ENCODE data around the gene CDYL2.
"Not testable (repeated sequence)": the region's sequence is repeated elsewhere in the genome, so short reads cannot be mapped to it uniquely, and the experiment has no call there.

CDYL2 gene

DNA sequence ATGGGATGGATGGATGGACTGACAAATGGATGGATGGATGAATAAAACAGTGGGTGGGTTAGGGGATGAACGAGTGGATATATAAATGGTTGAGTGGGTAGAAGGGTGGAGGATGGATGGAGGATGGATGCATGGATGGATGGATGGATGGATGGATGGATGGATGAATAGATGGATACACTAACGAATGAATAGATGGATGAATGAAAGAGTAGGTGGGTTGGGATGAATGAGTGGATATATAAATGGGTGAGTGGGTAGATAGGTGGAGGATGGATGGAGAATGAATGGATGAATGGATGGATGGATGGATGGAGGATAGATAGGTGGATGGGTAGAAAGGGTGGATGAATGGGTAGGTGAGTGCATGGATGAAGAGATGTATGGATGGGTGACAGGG, 62.1 kb downstream of the CDYL2 start:
- no peak for DNase-seq

DNA sequence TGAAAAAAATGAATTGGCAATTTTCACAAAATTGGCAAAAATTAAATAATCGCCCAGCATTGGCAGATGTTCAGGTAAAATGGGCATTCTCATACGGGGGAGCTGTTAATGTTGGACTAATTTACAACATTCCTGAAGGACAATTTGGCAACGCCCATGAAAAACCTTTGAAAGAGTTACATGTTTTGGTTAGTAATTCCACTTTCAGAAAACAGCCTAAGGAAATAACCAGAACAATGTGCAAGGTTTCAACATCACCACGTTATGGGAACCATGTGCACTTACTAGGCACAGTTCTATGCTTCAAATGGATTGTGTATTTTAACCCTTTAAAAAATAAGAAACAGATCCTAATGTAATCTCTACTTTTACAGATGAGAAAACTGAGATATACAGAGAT, 62.7 kb downstream of the CDYL2 start:
- no peak for DNase-seq

DNA sequence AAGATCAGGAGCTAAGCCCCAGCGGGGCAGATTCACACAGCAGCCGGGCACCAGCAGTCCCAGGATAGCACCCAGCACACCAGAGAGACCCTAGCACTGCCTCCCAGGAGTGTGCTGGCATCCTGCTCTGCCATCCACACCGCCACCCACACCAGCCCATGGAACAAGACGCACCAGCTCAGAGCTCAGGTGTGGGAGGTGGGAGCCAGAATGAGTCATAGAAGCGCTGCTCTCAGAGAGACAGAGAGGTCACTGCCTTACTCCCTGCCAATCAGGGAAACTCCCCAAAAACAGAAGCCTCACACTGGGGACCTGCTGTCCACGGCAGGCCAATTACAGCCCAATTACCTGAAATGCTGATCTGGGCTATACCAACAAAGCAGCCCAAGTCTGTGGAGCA, 64.9 kb downstream of the CDYL2 start:
- no peak for DNase-seq

DNA sequence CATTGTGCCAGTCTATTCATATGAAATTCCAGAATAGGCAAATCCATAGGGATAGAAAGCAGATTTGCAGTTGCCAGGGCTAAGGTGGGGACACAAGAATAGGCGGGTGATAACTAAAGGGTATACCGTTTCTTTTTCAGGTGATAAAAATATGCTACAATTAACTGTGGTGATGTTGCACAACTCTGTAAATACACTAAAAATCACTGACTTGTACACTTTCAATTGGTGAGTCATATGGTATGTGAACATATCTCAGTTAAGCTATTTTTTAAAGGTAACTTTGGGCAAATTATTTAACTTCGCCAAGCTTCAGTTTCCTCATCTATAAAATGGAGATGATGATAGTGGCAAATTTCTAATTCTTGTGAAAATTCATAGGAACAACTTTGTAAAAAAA, 65.9 kb downstream of the CDYL2 start:
- no peak for DNase-seq

DNA sequence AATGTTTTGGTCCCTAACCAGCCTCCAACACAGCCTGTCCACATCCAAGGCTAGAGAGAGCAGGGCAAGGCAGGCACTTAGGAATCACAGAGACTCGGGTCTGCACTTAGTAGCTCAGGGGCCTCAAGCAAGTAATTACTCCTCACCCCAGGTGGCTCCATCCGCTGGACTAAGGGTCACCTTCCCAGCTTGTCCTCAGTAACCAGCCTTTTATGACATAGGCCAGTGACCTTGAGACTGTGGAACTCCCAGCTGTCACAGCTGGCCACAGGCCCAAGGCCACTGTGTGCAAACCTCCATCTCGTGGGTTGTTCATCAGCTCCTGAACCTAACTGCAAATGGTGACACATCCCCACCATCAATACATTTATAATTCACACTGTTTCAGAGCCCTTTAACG, 68.6 kb downstream of the CDYL2 start:
- DNase-seq = no peak

DNA sequence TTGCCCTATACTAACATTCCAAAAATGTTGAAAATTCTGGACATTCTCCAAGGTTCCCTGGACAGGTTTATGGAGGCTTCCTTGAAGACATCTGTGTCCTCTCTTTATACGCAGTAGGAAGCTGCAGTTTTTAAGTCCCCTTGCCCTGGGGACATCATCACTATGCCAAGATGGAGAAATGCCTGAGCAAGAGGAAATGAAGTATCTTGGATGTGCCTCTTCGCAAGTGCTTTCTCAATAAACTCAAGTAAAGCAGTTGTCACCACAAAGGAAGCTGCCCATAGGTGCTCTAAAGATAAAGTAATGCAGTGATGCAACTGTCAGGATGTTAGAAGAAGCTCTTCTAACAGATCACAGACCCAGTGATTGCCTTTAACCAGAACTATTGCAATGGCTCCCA, 71.0 kb downstream of the CDYL2 start:
- DNase-seq = no peak

DNA sequence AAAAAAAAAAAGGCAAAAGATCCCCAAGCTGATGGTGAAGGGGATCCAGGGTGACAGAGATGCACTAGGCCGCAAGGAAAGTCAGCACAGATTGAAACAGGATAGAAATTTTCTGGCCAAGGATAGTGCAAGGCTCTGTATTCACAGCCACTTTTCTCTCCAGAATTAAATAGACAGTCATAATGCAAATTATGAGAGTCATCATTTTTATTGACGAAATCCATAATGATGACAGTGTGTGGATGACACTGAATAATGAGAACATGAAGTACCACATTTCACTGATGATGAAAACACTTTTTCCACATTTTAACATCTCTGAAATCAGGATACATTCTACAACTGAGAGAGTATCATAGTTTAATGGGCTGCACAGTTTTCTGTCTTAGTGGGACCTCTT, 72.5 kb downstream of the CDYL2 start:
- no peak for DNase-seq

DNA sequence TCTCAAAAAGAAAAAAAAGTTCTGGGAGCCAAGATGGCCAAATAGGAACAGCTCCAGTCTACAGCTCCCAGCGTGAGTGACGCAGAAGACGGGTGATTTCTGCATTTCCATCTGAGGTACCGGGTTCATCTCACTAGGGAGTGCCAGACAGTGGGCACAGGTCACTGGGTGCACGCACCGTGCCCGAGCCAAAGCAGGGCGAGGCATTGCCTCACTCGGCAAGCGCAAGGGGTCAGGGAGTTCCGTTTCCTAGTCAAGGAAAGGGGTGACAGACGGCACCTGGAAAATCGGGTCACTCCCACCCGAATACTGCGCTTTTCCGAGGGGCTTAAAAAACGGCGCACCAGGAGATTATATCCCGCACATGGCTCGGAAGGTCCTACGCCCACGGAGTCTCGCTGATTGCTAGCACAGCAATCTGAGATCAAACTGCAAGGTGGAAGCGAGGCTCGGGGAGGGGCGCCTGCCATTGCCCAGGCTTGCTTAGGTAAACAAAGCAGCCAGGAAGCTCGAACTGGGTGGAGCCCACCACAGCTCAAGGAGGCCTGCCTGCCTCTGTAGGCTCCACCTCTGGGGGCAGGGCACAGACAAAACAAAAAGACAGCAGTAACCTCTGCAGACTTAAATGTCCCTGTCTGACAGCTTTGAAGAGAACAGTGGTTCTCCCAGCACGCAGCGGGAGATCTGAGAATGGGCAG, 77.2 kb downstream of the CDYL2 start:
- DNase-seq = not testable (repeated sequence)

DNA sequence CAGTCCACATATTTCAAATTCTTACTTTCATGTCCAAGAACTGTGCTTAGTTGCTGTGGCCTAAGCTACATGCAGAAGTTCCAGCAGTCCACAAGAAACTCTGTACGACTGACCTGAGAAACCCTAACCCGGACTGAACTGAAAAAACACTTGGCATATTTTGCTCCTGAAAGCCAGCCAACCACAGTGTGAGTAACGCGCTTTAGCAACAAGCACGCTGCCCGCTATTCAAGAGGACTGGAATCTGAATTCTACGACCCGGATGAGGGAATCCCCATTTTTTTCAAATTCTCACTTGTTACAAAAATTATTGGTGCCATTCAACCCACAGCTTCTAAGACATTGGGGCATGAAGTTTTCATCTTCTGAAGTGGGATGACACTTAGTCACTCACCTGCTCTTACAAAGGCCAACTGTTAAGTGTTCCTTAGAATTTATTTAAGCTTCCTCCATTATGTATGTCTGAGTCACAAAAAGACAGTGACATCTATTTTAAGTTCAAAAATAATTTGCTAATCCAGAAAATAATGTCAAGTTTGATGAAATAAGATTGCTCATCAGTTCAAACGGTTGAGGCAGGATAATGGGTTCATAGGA, 78.7 kb downstream of the CDYL2 start:
- DNase-seq = no peak

DNA sequence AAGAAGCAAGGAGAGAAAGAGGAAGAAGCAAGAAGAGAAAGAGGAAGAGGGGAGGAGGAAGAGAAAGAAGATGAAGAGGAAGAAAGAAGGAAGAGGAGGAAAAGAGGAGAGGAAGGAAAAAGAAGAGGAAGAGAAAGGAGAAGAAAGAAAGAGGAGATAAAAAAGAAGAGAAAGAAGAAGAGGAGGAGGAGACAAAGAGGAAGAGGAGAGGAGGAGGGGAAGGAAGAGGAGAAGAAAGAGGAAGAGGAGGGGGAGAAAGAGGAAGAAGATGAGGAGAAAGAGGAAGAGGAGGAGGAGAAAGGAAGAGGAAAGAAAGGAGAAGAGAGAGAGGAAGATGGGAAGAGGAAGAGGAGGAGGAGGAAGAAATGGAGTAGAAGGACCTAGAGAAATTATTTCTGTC, 80.4 kb downstream of the CDYL2 start:
- DNase-seq = no peak

DNA sequence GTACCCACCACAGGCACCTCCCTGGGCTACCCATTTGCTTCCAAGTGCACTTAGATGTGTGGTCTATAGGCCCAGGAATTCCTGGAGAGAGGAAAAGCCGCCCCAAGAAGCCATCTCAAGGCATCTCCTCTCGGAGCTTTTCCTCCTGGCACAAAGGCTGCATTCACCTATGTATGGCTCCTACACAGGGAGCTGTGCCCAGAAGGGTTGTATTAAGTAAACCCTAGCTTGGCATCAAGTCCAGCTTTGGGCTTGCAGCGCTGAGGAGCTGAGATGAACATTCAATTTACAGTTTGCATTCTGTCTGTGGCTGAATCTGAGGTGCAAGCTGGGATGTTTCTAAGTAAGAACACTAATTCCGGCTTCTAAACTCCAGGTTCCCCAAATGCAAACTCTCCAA, 81.3 kb downstream of the CDYL2 start:
- DNase-seq = no peak

DNA sequence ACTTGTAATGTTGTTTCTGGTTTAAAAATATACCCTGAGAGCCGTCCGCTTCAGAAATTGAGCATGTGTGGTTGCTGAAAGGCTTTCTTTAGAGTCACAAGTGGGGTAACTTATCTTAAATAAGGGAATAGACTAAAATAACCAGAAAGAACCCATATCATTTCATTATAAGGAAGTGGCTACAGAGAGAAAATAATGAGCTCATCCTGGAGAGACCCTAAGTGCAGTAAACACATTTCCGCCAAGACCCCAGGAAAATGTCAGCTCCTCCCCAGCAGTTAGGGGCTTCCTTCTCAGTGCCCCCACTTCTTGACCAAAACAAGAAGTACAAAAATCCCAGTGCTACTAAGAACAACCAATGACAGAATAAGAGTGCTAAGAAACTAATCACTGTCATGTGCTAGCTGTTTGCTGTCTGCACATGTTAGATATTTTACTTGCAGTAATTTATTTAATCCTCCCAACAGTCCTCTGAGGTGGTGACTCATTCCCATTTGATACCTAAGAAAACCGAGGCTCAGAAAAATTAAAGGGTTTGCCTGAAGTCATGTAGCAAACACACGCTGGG, 83.5 kb downstream of the CDYL2 start:
- no peak for DNase-seq

DNA sequence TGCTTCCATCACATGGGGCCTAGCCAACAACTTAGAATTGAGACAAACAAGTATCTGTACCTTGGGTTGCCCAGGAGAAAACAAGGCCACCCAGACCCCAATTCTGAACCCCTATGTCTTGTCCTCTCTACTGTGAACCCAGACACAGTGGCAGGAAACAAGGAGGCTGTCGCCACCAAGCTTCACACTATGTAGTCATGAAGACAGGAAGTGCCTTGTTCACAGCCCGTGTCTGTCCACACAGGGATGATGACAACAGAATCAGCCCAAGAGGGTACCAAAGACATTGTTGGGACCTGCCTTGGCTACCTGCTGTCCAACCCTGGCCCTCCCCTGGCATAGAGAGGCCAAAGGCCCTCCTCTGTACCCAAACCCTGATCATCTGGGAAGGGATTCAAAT, 84.8 kb downstream of the CDYL2 start:
- DNase-seq = no peak

DNA sequence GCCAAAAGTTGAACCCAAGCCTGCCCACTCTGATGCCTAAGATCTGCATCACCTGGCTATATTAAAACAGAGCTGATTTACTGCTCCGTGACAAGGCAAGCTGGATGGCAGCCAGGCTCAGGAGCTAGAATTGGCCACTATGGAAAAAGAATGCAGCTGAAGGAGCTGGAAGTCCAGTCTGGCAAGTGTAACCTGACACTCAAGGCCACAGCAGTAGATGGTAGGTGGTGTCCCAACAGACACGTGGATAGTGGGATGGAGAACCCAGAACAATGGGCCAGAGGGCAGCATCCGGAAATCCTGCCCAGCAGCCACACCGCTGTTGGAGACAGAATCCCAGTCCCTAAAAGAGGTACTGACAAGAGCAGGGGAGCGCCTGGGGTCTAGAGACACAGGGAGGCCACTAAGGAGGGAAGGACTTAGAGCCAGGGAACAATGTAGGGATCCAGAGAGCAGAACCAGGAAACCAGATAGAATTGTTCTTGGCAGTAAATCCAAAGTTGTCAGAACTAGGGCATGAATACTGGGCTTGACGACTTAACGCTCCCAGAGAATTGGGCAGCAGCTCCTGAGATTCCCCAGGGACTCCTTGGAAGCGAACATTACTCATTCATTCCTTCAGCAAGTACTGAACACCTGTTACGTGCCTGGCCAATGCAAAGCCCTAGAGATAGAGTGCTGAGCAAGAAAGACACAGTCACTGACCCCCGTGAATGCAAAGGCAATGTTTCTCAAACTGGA, 85.7 kb downstream of the CDYL2 start:
- DNase-seq = no peak

DNA sequence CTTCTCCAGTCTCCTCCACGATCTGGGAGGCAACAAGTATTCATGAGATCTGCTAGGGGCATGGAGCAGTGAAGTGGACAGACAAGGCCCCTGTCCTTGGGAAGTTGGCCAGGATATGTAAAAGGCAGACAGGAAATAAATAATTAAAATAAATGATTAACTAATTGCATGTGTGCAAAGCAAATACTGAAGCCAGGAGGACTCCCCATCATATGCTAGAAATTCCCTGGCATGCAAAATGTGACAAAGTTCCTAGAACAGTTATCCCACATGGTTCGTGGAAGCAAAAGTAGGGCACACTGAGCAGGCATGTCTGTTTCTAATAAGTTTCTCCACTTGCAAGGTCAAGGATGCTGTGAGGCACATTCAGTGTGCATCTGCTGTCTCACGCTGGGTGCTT, 86.8 kb downstream of the CDYL2 start:
- no peak for DNase-seq

DNA sequence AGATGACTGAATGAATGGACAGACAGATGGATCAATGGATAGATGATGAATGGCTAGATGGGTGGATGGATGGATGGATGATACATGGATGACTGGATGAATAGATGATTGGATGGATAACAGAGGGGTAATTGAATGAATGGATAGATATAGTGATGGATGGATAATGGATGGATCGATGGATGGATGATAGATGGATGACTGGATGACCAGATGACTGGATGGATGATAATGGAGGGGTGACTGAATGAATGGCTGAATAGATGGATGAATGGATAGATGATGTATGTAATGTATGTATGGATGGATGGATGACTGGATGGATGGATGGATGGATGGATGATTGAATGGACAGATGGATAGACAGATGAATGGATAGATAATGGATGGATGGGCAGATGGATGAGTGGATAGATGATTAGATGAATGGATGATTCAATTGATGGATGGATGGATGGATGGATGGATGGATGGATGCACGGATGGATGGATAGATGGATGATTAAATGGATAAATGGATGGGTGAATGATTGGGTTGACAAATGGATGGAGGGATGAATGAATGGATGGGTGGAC, 87.7 kb downstream of the CDYL2 start:
- DNase-seq = no peak

DNA sequence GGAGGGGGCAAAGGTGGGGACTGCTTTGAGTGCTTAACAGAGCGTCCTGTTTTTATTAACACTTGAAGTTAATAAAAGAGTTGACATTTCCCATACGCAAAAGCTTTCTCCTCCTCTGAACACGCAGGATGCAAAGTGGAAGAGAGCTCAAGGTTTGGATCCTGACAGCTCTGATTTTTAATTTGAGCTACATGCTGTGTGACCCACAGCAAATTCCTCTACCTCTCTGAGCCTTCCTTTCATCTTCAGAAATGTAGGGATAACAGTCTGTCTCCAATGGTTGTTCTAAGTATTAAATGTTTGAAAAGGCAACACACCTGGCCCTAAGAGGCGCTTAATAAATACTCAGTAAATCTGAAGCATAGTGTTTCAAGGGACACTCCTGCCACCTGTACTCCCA, 93.0 kb downstream of the CDYL2 start:
- no peak for DNase-seq

DNA sequence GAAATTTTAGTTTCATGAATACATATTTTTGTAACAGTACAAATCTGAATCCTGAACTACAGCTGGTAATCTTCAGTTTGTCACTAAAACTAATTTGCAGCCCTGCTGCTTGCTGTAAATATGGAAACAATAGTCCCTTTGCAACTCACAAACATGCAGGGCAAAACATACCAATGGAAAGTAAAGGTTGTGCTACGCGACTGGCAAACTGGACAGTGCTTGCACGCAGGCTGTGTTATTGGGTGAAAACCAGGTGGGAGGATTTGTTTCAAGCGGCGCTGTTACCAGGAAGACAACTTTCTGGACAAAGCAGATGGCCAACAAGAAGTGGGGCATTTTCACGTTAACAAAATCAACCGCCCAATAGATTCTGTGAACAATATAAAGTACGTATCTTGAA, 93.5 kb downstream of the CDYL2 start:
- DNase-seq = no peak

DNA sequence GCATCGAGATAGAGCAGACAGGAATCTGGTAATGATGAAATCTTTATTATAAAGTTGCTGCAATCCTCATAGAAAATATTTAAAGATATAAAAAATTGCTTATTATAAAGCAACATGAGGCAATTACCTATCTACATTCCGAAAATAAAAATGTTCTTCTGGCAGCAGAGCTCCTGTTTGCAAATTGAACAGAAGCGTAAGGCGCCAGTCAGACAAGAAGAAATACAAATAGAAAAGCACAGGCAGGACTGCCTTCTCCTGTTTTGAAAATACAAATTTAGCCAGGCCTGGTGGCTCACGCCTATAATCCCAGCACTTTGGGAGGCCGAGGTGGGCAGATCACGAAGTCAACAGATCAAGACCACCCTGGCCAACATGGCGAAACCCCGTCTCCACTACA, 95.6 kb downstream of the CDYL2 start:
- DNase-seq = no peak

DNA sequence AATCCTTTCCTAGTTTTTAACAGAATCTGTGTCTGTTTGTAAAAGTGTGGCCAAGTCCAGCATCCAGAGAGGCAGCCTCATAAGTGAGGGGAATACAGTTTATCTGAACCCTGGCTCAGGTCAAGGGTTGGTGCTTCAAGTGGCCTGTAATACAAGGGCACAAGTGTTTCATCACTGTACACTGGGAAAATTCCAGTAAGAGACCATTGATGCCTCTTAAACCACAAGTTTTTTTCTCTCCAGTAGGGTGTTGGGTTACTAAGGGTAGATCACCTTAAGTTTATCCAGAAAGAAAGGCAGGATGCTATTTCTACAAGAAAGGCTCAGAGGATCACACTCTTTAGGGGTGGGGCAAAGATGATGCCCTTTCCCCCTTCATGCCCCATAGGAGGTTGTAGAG, 96.7 kb downstream of the CDYL2 start:
- no peak for DNase-seq

DNA sequence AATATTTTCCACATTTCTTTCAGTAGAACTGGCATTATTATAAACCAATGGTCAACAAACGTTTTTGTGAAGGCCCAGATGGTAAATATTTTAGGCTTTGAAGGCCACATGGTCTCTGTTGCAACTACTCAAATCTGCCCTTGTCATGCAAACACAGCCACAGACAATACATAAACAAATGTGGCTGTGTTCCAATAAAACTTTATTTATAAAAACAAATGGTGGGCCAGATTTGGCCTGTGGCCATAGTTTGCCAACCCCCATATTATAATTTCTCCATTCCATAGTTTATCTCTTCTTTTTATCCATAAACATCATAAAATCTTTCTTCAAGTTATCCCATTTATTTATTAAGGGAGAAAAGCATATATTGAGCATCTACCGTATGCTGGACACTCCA, 98.8 kb downstream of the CDYL2 start:
- DNase-seq = no peak

DNA sequence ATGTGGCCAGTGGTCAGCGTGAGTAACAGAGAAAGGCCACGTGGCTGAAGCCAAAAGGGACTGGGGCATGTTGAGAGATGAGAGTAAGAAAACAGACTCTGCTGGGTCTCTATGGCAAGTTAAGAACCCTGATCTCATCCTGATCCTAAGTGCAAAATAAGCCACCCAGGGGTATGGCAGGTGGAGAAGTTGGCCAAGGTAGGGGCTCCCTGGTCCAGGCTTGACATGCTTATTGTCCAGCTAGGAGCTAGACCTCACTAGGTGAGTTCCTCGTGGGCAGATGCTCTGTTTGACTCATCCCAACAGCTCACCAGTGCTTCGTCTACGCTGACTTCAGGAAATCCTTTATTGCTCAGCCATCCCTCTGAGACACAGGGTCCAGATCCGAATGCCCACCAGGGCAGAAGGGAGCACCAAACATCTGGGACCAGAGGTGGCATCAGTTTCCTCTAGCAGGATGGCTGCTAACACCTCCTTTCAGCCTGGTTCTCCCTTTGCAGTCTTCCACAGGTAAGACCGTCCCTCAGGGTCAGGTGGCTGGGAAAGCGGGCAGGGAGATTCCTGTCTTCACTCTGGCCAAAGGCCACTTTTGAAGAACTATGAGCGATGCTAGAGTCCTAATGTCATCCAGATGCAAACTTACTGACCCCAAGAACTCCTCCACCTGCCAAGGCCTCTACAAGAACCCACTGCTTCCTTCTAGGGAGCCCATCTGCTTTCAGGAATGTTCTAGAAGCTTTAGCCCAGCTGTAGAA, 99.5 kb downstream of the CDYL2 start:
- DNase-seq = no peak
